Epithelial cell of umbilical artery (primary cell): ENCODE results near the gene NLRP5. TPM values are rescaled to one million over a fixed set of nuclear protein-coding genes. Genes with fewer than 3 reads are reported as not detected.

Source experiments
- total RNA-seq: library from RNA; depleted of rRNA; stranded (reverse); fragments of >200 nt; gene quantifications from 2 replicates; pipeline ENCODE4 v1.2.3, GENCODE V29; 2014

NLRP5 gene
- total RNA-seq, result not detected in 2 replicates

DNA sequence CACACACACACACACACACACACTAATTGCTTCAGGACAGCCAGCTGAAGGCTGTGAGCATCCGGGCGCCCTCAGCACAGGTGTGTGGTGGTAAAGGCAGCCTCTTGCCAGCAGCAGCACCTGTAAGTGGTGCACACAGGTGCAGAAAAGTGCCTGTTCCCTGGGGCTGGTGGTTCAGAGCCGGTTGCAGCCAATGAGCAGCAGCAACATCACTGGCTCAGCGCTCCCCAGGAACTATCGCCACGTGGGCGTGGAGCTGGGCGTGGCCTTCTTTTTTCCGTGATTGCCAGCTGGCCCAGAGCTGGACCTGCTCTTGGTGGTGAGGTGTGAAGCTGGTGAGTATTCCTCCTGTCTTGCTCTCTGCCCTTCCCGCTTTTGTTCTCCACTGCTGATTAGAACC is at the start of gene NLRP5:
Gene NLRP5 (plus strand): TSS at position 289 of the 400 bp plus-strand sequence.

DNA sequence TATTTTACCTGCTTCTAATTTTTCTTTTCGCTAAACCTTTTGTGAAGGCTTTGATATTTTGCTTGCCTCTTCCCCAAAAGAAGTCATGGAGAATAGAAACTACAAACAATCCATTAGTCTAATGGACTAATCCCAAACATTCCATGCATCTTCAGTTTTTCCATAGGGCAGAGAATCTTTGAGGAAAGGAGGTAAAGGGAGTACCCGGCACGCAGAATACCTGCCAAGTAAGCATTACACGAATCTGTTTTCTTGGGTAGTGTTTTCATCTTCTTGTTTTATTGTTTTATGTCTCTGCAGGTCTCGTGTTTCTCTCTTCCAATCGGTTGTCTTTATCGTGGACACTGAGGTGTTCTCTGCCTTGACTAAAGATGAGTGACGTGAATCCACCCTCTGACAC is 39.0 kb upstream of the NLRP5 start, which contains the start of gene NLRP8:
Gene NLRP8 (plus strand): TSS at position 301 of the 400 bp plus-strand sequence.

Other genes with a start within 250 kb of the NLRP5 start
- not detected in 2 replicates for gene NLRP9, start 248.4 kb upstream of the NLRP5 start, total RNA-seq
- gene RFPL4A, start 227.7 kb upstream of the NLRP5 start, total RNA-seq, result under 0.01 TPM in 1 of 2 replicates, not detected in the other
- not detected in 2 replicates for gene RFPL4AL1, start 217.7 kb upstream of the NLRP5 start, total RNA-seq
- not detected in 2 replicates for gene NLRP11, start 154.8 kb upstream of the NLRP5 start, total RNA-seq
- not detected in 2 replicates for gene NLRP4, start 150.2 kb upstream of the NLRP5 start, total RNA-seq
- gene NLRP13, start 54.4 kb upstream of the NLRP5 start, total RNA-seq, result not detected in 2 replicates
- gene NLRP8, start 38.9 kb upstream of the NLRP5 start, total RNA-seq, result not detected in 2 replicates
- 20.4 and 25.0 TPM in 2 replicates for gene ZNF787, start 134.5 kb downstream of the NLRP5 start, total RNA-seq
- gene ZNF444, start 154.5 kb downstream of the NLRP5 start, total RNA-seq, result 13.1 and 16.9 TPM in 2 replicates
- gene GALP, start 189.2 kb downstream of the NLRP5 start, total RNA-seq, result not detected in 2 replicates
- not detected in 2 replicates for gene ZSCAN5B, start 211.0 kb downstream of the NLRP5 start, total RNA-seq
- gene ZSCAN5C, start 215.5 kb downstream of the NLRP5 start, total RNA-seq, result not detected in 2 replicates